HCT116 (cell line): ENCODE results near the gene PDE9A. TPM values are rescaled to one million over a fixed set of nuclear protein-coding genes. Genes with fewer than 3 reads are reported as not detected.

Experiments
- ATAC-seq: fragments of 200-7000 bp; cut with Tn5 transposase; 2 replicates; pipeline ENCODE4 v1.9.1; 2020; ENCODE audit warnings: mild to moderate bottlenecking, moderate library complexity
- BruUV-seq: library from RNA; stranded (reverse); fragments of 400-500 nt; replicated peaks from 2 replicates; lab custom pipeline; 2021; lab: Mats Ljungman, UMichigan
- CTCF ChIA-PET: fragments of 300-600 bp; sonication (Branson Sonifier 250); formaldehyde crosslinking; loops from one replicate; lab custom pipeline; 2021; ENCODE audit warnings: antibody characterized with exemption; lab: Charles Lee
- POLR2A ChIA-PET: fragments of 300-600, 350-600 bp; sonication (Branson Sonifier 250); formaldehyde crosslinking; loops from one replicate; lab custom pipeline; 2021; ENCODE audit warnings: antibody characterized with exemption; lab: Charles Lee
- RAD21 ChIA-PET, 2 experiments: fragments of 300-600 bp; sonication (Branson Sonifier 250); formaldehyde crosslinking; loops; one replicate each; lab custom pipeline; 2023; ENCODE audit warnings: low total read pairs in 2 of 2; ENCODE audit not compliant: uncharacterized antibody in 2 of 2, unreplicated experiment in 2 of 2, low non-redundant PET in 1 of 2; lab: Charles Lee
- DNase-seq: peaks from one replicate; pipeline ENCODE4 v3.0.0-alpha.2; 2010; ENCODE audit warnings: low read depth, low spot score
- H2AFZ ChIP-seq: fragments of 200-600 bp; shearing (Covaris generic), sonication (generic); 2 replicates; pipeline ENCODE4 v1.6.1; 2017; ENCODE audit warnings: low read depth, mixed run types, mixed read lengths, antibody characterized with exemption, low read length; ENCODE audit not compliant: poor library complexity, severe bottlenecking
- H3K27ac ChIP-seq: 2 replicates; pipeline ENCODE4 v1.5.1; 2012; ENCODE audit warnings: low read depth, low read length
- H3K27me3 ChIP-seq: fragments of 200-600 bp; sonication (generic); 2 replicates; pipeline ENCODE4 v1.6.1; 2016; ENCODE audit warnings: mixed run types, low read length, mixed read lengths; ENCODE audit not compliant: insufficient read depth
- H3K36me3 ChIP-seq, 2 experiments: fragments of 200-500 bp in 1 of 2; fragments of 200-600 bp in 1 of 2; sonication (Bioruptor generic) in 1 of 2; sonication (generic) in 1 of 2; 2 replicates each; pipeline versions ENCODE4 v1.5.1 to v1.6.1; 2014 to 2016; ENCODE audit warnings: low read length in 2 of 2, inconsistent platforms in 1 of 2, mixed read lengths in 1 of 2, mixed run types in 1 of 2; ENCODE audit not compliant: insufficient read depth in 2 of 2, control insufficient read depth in 1 of 2
- H3K4me1 ChIP-seq, 2 experiments: fragments of 200-600 bp in 1 of 2; sonication (generic) in 1 of 2; 2 replicates each; pipeline versions ENCODE4 v1.5.1 to v1.6.1; 2012 to 2017; ENCODE audit warnings: low read length in 2 of 2, inconsistent platforms in 1 of 2, mild to moderate bottlenecking in 1 of 2, mixed read lengths in 1 of 2, mixed run types in 1 of 2, moderate library complexity in 1 of 2; ENCODE audit not compliant: insufficient read depth in 2 of 2, control insufficient read depth in 1 of 2
- H3K4me2 ChIP-seq: fragments of 200-600 bp; sonication (generic); 2 replicates; pipeline ENCODE4 v1.6.1; 2017; ENCODE audit warnings: mixed run types, low read length, mixed read lengths
- H3K4me3 ChIP-seq, 2 experiments: fragments of 200-600 bp in 1 of 2; sonication (generic) in 1 of 2; replicated peaks in 1 of 2; 2 replicates each; pipeline ENCODE4 v1.5.1; 2011 to 2016; ENCODE audit warnings: low read length in 2 of 2, control low read depth in 1 of 2, low read depth in 1 of 2, mild to moderate bottlenecking in 1 of 2, mixed read lengths in 1 of 2, mixed run types in 1 of 2
- H3K79me2 ChIP-seq: fragments of 200-600 bp; sonication (generic); 2 replicates; pipeline ENCODE4 v1.6.1; 2017; ENCODE audit warnings: mild to moderate bottlenecking, mixed run types, low read length, moderate library complexity, mixed read lengths; ENCODE audit not compliant: insufficient read depth
- H3K9ac ChIP-seq: fragments of 200-600 bp; sonication (generic); 2 replicates; pipeline ENCODE4 v1.6.1; 2016; ENCODE audit warnings: low read length, mixed read lengths
- H3K9me2 ChIP-seq: fragments of 200-600 bp; sonication (generic), shearing (Covaris generic); 2 replicates; pipeline ENCODE4 v1.6.1; 2017; ENCODE audit warnings: mixed run types, mild to moderate bottlenecking, moderate library complexity; ENCODE audit not compliant: insufficient read depth
- H3K9me3 ChIP-seq, 2 experiments: fragments of 200-500 bp in 1 of 2; fragments of 200-600 bp in 1 of 2; sonication (Bioruptor generic) in 1 of 2; sonication (generic) in 1 of 2; 2 replicates each; pipeline ENCODE4 v1.6.1; 2014 to 2017; ENCODE audit warnings: low read length in 2 of 2, mixed read lengths in 2 of 2, inconsistent platforms in 1 of 2, low read depth in 1 of 2, mild to moderate bottlenecking in 1 of 2, mixed run types in 1 of 2, moderate library complexity in 1 of 2; ENCODE audit not compliant: control insufficient read depth in 1 of 2, insufficient read depth in 1 of 2
- H4K20me1 ChIP-seq: fragments of 200-600 bp; sonication (generic), shearing (Covaris generic); 2 replicates; pipeline ENCODE4 v1.6.1; 2017; ENCODE audit warnings: mixed run types, mild to moderate bottlenecking, moderate library complexity; ENCODE audit not compliant: insufficient read depth
- CTCF ChIP-seq, 3 experiments: fragments of 200-600 bp in 1 of 3; sonication (generic) in 1 of 3; IDR thresholded peaks in 2 of 3; conservative IDR thresholded peaks in 1 of 3; 2 replicates each; pipeline ENCODE4 v1.5.1; 2012 to 2017; ENCODE audit warnings: low read depth in 2 of 3, low read length in 2 of 3, antibody characterized with exemption in 1 of 3, borderline replicate concordance in 1 of 3, control low read depth in 1 of 3, mild to moderate bottlenecking in 1 of 3, mixed read lengths in 1 of 3, mixed run types in 1 of 3, moderate library complexity in 1 of 3; ENCODE audit not compliant: insufficient read depth in 1 of 3
- ELF1 ChIP-seq: IDR thresholded peaks from 2 replicates; pipeline ENCODE4 v1.6.1; 2012; ENCODE audit warnings: low read depth, borderline replicate concordance
- FOSL1 ChIP-seq: IDR thresholded peaks from 2 replicates; pipeline ENCODE4 v1.6.1; 2012; ENCODE audit warnings: low read depth
- SIN3A ChIP-seq: IDR thresholded peaks from 2 replicates; pipeline ENCODE4 v1.6.1; 2012; ENCODE audit warnings: low read depth
- ZBTB33 ChIP-seq: IDR thresholded peaks from 2 replicates; pipeline ENCODE4 v1.6.1; 2011; ENCODE audit warnings: mild to moderate bottlenecking, low read length, moderate library complexity; ENCODE audit not compliant: insufficient replicate concordance; ENCODE audit errors: extremely low read depth
- intact Hi-C: fragments of 100-400 bp; cut with micrococcal nuclease; formaldehyde crosslinking; loops from 2 replicates; pipeline ENCODE4 v1.10.0; 2022
- total RNA-seq: library from RNA; stranded (reverse); gene quantifications from one replicate; pipeline ENCODE4 v1.2.1, GENCODE V29; 2021; ENCODE audit not compliant: unreplicated experiment

PDE9A gene
- total RNA-seq, 1 experiment from 2014 or later: 31.4 TPM

GRCh38 chr21:42761776-42762335 is 108.4 kb downstream of the PDE9A start:
- Histone ChIP-seq H3K4me2 (no peak overlapping the region), H3K79me2 (no peaks in the 10 kb centered on the region), H4K20me1 (no peaks in the 10 kb centered on the region), H3K27ac (no peak overlapping the region), H3K9me3 (no peaks in the 10 kb centered on the region), H3K4me1 (no peaks in the 10 kb centered on the region), H2AFZ (no peak overlapping the region), H3K4me3 (no peak overlapping the region), H3K9me2 (no peaks in the 10 kb centered on the region), H3K36me3 (no peaks in the 10 kb centered on the region; a peak in 1 of 4 replicates), H3K9ac (no peak overlapping the region), H3K27me3 (no peaks in the 10 kb centered on the region)
- ChIA-PET POLR2A (no interaction called here), RAD21 (no interaction called here), CTCF (no interaction called here)
- BruUV-seq: no TSS peak
- no peak for DNase-seq
- intact Hi-C loops: no loop called here
- no peak for TF ChIP-seq SIN3A
- no peak for TF ChIP-seq FOSL1
- TF ChIP-seq CTCF (IDR thresholded peaks at IDR 0.05 in 2 of 3, conservative IDR thresholded peaks at IDR 0.05 in 1 of 3; ENCODE audit: borderline replicate concordance in 1 of 3, insufficient read depth in 1 of 3, low read depth in 2 of 3, low read length in 2 of 3): no peak
- TF ChIP-seq ZBTB33: no peak
- no peak for TF ChIP-seq ELF1
- ATAC-seq: no peak
